SU-DHL-6 (cell line): ENCODE data around the gene RPL12.

Source experiments
- H2AFZ ChIP-seq: fragments of 200-600 bp; sonication (generic); 2 replicates; pipeline ENCODE4 v1.6.1; 2014; ENCODE audit warnings: low read depth, mild to moderate bottlenecking, moderate library complexity, mixed read lengths, antibody characterized with exemption, low read length; ENCODE audit not compliant: severe bottlenecking
- H3F3A ChIP-seq: fragments of 200-600 bp; shearing (Covaris generic); 2 replicates; pipeline ENCODE4 v1.6.0; 2016; ENCODE audit warnings: antibody characterized with exemption, mild to moderate bottlenecking; ENCODE audit not compliant: insufficient read depth
- H3K27ac ChIP-seq: fragments of 200-600 bp; sonication (generic); 2 replicates; pipeline ENCODE4 v1.5.1; 2016; ENCODE audit warnings: low read depth, mild to moderate bottlenecking, low read length, moderate library complexity, mixed read lengths
- H3K27me3 ChIP-seq: fragments of 200-600 bp; sonication (generic), shearing (Covaris generic); 2 replicates; pipeline ENCODE4 v1.6.0; 2014; ENCODE audit warnings: mild to moderate bottlenecking, low read length
- H3K36me3 ChIP-seq: fragments of 200-600 bp; sonication (generic); 2 replicates; pipeline ENCODE4 v1.6.1; 2014; ENCODE audit warnings: mild to moderate bottlenecking, low read length, mixed read lengths
- H3K4me2 ChIP-seq: fragments of 300-600, 200-600 bp; shearing (Covaris generic), sonication (generic); 2 replicates; pipeline ENCODE4 v1.6.0; 2014; ENCODE audit warnings: low read length, low read depth, mild to moderate bottlenecking; ENCODE audit not compliant: poor library complexity, severe bottlenecking
- H3K4me3 ChIP-seq: fragments of 200-600 bp; sonication (generic); 2 replicates; pipeline ENCODE4 v1.5.1; 2014; ENCODE audit warnings: antibody characterized with exemption, low read length, mild to moderate bottlenecking, mixed read lengths; ENCODE audit not compliant: insufficient read depth, poor library complexity, severe bottlenecking
- H3K79me2 ChIP-seq: fragments of 200-600 bp; sonication (generic); 2 replicates; pipeline ENCODE4 v1.6.1; 2014; ENCODE audit warnings: mild to moderate bottlenecking, low read length, moderate library complexity; ENCODE audit not compliant: insufficient read depth
- H3K9ac ChIP-seq: fragments of 200-600 bp; sonication (generic); 2 replicates; pipeline ENCODE4 v1.7.0; 2014; ENCODE audit warnings: mild to moderate bottlenecking, low read length
- H3K9me2 ChIP-seq: fragments of 200-600 bp; sonication (generic); replicated peaks from 2 replicates; pipeline ENCODE4 v1.6.1; 2014; ENCODE audit warnings: low read length; ENCODE audit not compliant: insufficient read depth
- H3K9me3 ChIP-seq: fragments of 200-600 bp; sonication (generic); 2 replicates; pipeline ENCODE4 v1.6.1; 2014; ENCODE audit warnings: low read length, mixed read lengths; ENCODE audit not compliant: insufficient read depth
- H4K20me1 ChIP-seq: fragments of 200-600 bp; sonication (generic); 2 replicates; pipeline ENCODE4 v1.6.1; 2014; ENCODE audit warnings: low read depth, mild to moderate bottlenecking, antibody characterized with exemption, low read length, moderate library complexity, mixed read lengths
- EZH2phosphoT487 ChIP-seq: fragments of 200-600 bp; sonication (generic), shearing (Covaris generic); conservative IDR thresholded peaks from 2 replicates; pipeline ENCODE4 v1.6.1; 2018; ENCODE audit warnings: mild to moderate bottlenecking, antibody characterized with exemption, low read length, moderate library complexity, mixed read lengths
- TF ChIP-seq, protein P1 (sequence below): fragments of 200-600 bp; sonication (generic); IDR thresholded peaks from one replicate; pipeline ENCODE4 v1.5.1; 2017; ENCODE audit warnings: antibody characterized with exemption, mild to moderate bottlenecking, low read length, moderate library complexity; ENCODE audit not compliant: insufficient read depth, poor library complexity, severe bottlenecking

Gene RPL12

GRCh38 chr9:127489471-127490115, 38.4 kb upstream of the RPL12 start:
- no peak overlapping the region for H3K27ac ChIP-seq
- H3K9me2 ChIP-seq = no peaks in the 10 kb centered on the region
- no peaks in the 10 kb centered on the region for H3K36me3 ChIP-seq
- H4K20me1 ChIP-seq = no peaks in the 10 kb centered on the region
- no peaks in the 10 kb centered on the region for H3K79me2 ChIP-seq
- H2AFZ ChIP-seq = no peak overlapping the region
- no peak overlapping the region for H3K4me2 ChIP-seq
- no peaks in the 10 kb centered on the region for H3K9me3 ChIP-seq
- no peaks in the 10 kb centered on the region for H3K27me3 ChIP-seq
- TF ChIP-seq, protein P1, sequence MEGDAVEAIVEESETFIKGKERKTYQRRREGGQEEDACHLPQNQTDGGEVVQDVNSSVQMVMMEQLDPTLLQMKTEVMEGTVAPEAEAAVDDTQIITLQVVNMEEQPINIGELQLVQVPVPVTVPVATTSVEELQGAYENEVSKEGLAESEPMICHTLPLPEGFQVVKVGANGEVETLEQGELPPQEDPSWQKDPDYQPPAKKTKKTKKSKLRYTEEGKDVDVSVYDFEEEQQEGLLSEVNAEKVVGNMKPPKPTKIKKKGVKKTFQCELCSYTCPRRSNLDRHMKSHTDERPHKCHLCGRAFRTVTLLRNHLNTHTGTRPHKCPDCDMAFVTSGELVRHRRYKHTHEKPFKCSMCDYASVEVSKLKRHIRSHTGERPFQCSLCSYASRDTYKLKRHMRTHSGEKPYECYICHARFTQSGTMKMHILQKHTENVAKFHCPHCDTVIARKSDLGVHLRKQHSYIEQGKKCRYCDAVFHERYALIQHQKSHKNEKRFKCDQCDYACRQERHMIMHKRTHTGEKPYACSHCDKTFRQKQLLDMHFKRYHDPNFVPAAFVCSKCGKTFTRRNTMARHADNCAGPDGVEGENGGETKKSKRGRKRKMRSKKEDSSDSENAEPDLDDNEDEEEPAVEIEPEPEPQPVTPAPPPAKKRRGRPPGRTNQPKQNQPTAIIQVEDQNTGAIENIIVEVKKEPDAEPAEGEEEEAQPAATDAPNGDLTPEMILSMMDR = no peak
- no peak for TF ChIP-seq EZH2phosphoT487
- no peaks in the 10 kb centered on the region for H3F3A ChIP-seq
- H3K4me3 ChIP-seq = no peak overlapping the region
- no peak overlapping the region for H3K9ac ChIP-seq

- Histone ChIP-seq H4K20me1 (no peaks in the 10 kb centered on the region), H3K9ac (no peak overlapping the region), H3K4me2 (no peak overlapping the region), H3K4me3 (no peak overlapping the region), H3K27me3 (no peaks in the 10 kb centered on the region), H3K36me3 (no peaks in the 10 kb centered on the region), H3F3A (no peaks in the 10 kb centered on the region), H2AFZ (no peak overlapping the region), H3K79me2 (no peaks in the 10 kb centered on the region), H3K27ac (no peak overlapping the region), H3K9me2 (no peaks in the 10 kb centered on the region), H3K9me3 (no peaks in the 10 kb centered on the region)
- TF ChIP-seq EZH2phosphoT487 = no peak
- TF ChIP-seq, protein P1 = no peak
Observed at GRCh38 chr9:127488946-127489345, 37.7 kb upstream of the RPL12 start.

DNA sequence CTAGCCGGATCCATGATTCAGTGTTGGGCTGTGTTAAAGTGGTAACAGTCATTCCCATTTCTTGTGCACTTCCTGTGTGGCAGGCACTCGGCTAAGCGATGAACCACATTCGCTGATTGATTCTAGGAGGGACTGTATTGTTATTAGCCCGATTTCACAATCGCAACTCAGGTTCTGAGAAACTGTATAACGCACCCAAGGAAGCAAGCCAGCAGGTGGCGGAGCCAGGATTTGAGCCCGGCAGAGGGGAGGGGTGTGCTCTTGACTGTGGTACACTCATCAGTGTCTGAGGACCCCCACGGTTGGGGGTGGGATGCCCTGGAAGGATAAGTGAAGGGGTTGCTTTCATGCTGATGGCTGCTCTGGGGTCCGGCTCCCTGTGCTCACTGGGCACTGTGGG, 34.8 kb upstream of the RPL12 start:
- TF ChIP-seq, protein P1 = no peak
- no peak for TF ChIP-seq EZH2phosphoT487
- Histone ChIP-seq H3K4me3 (no peak overlapping the region), H3K9ac (no peak overlapping the region), H4K20me1 (no peaks in the 10 kb centered on the region), H3K9me2 (no peaks in the 10 kb centered on the region), H3K27ac (no peak overlapping the region), H3K36me3 (0 out of 2 replicates have a peak, but pooled peaks cover 3% of the 10 kb centered on the region), H3K4me2 (no peak overlapping the region), H3F3A (no peaks in the 10 kb centered on the region), H3K79me2 (no peaks in the 10 kb centered on the region), H3K27me3 (no peaks in the 10 kb centered on the region), H3K9me3 (no peaks in the 10 kb centered on the region), H2AFZ (no peak overlapping the region)
